ENCODE measurements around the gene VSTM2L.

Gene VSTM2L

GRCh38 chr20:37920270-37920669 lies 17.3 kb downstream of the VSTM2L start:
- no peak for DNase-seq (ENCODE audit: low read depth)

- DNase-seq (ENCODE audit: low read depth) = no peak
These were observed 17.9 kb downstream of the VSTM2L start for GRCh38 chr20:37920679-37921322.

- no peak for DNase-seq (ENCODE audit: low read depth)
These were observed 18.5 kb downstream of the VSTM2L start for GRCh38 chr20:37921341-37921929.

- DNase-seq (ENCODE audit: low read depth) = no peak
These were observed 19.1 kb downstream of the VSTM2L start for GRCh38 chr20:37922016-37922415.

- DNase-seq (ENCODE audit: low read depth) = no peak
These were observed 22.6 kb downstream of the VSTM2L start for GRCh38 chr20:37925265-37926165.

- no peak for DNase-seq (ENCODE audit: low read depth)
These were observed 23.7 kb downstream of the VSTM2L start for GRCh38 chr20:37926612-37927011.

GRCh38 chr20:37927410-37928095 lies 24.6 kb downstream of the VSTM2L start:
- no peak for DNase-seq (ENCODE audit: low read depth)

- no peak for DNase-seq (ENCODE audit: low read depth)
These were observed 26.2 kb downstream of the VSTM2L start for GRCh38 chr20:37928996-37929682.

GRCh38 chr20:37929683-37930014 lies 26.7 kb downstream of the VSTM2L start:
- DNase-seq (ENCODE audit: low read depth) = no peak

- DNase-seq (ENCODE audit: low read depth) = no peak
These were observed 28.4 kb downstream of the VSTM2L start for GRCh38 chr20:37931153-37931922.

- no peak for DNase-seq (ENCODE audit: low read depth)
These were observed 29.1 kb downstream of the VSTM2L start for GRCh38 chr20:37932074-37932473.

- DNase-seq (ENCODE audit: low read depth) = no peak
These were observed 30.0 kb downstream of the VSTM2L start for GRCh38 chr20:37932919-37933318.

- DNase-seq (ENCODE audit: low read depth) = no peak
These were observed 31.1 kb downstream of the VSTM2L start for GRCh38 chr20:37933786-37934633.

GRCh38 chr20:37934634-37935375 lies 31.9 kb downstream of the VSTM2L start:
- no peak for DNase-seq (ENCODE audit: low read depth)

- DNase-seq (ENCODE audit: low read depth) = no peak
These were observed 32.5 kb downstream of the VSTM2L start for GRCh38 chr20:37935435-37935834.

- no peak for DNase-seq (ENCODE audit: low read depth)
These were observed 33.1 kb downstream of the VSTM2L start for GRCh38 chr20:37936041-37936440.

- no peak for DNase-seq (ENCODE audit: low read depth)
These were observed 33.5 kb downstream of the VSTM2L start for GRCh38 chr20:37936451-37936850.

- DNase-seq (ENCODE audit: low read depth) = no peak
These were observed 34.8 kb downstream of the VSTM2L start for GRCh38 chr20:37937686-37938085.

GRCh38 chr20:37938181-37938750 lies 35.3 kb downstream of the VSTM2L start:
- DNase-seq (ENCODE audit: low read depth) = no peak

Data from activated gamma-delta T cell treated with anti-CD3 and anti-CD28 coated beads, Interleukin-2, amount 50 U/mL, for 16 hours (primary cell).